Astrocyte of the cerebellum (primary cell): Measurements from ENCODE around the gene EFCAB9.
"Not testable (repeated sequence)": the region's sequence is repeated elsewhere in the genome, so short reads cannot be mapped to it uniquely, and the experiment has no call there.

Source experiments
- DNase-seq: peaks from one replicate; pipeline ENCODE4 v3.0.0-alpha.2; 2011; ENCODE audit warnings: low read depth
- H3K4me3 ChIP-seq: 2 replicates; pipeline ENCODE4 v1.5.1; 2011; ENCODE audit warnings: mild to moderate bottlenecking, low read depth, low read length, moderate library complexity
- CTCF ChIP-seq: IDR thresholded peaks from 2 replicates; pipeline ENCODE4 v1.5.1; 2012; ENCODE audit warnings: low read length, low read depth, moderate library complexity, mild to moderate bottlenecking; ENCODE audit errors: missing control alignments
- in situ Hi-C: cut with HindIII; loops from 2 replicates; pipeline ENCODE4 v1.10.0; 2017; ENCODE audit warnings: low sequenced_read_pairs

Gene EFCAB9

GRCh38 chr5:172189693-172190296, 4.2 kb upstream of the EFCAB9 start:
- in situ Hi-C loops = loop anchor here (5.0 kb wide), 1 partner anchor 77 kb away; no protein-coding TSS in a partner anchor
- H3K4me3 ChIP-seq = peak overlapping the region; percentile 94
- TF ChIP-seq CTCF = no peak
- no peak for DNase-seq

- H3K4me3 ChIP-seq = no peak overlapping the region
- no peak for DNase-seq
- in situ Hi-C loops = no loop called here
Observed at GRCh38 chr5:172194985-172195774, 1.2 kb downstream of the EFCAB9 start.

GRCh38 chr5:172197775-172198174, 3.8 kb downstream of the EFCAB9 start:
- DNase-seq, H3K4me3 ChIP-seq: not testable (repeated sequence)

More at GRCh38 chr5:172194985-172195774, 1.2 kb downstream of the EFCAB9 start:
- TF ChIP-seq CTCF = no peak

GRCh38 chr5:172199446-172199845, 5.5 kb downstream of the EFCAB9 start:
- in situ Hi-C loops = no loop called here
- no peak overlapping the region for H3K4me3 ChIP-seq
- TF ChIP-seq CTCF = no peak
- no peak for DNase-seq

More at GRCh38 chr5:172197775-172198174, 3.8 kb downstream of the EFCAB9 start:
- in situ Hi-C loops = not testable (repeated sequence)

GRCh38 chr5:172200476-172200875, 6.5 kb downstream of the EFCAB9 start:
- in situ Hi-C loops = no loop called here
- no peak overlapping the region for H3K4me3 ChIP-seq
- no peak for TF ChIP-seq CTCF
- no peak for DNase-seq

GRCh38 chr5:172205984-172206383, 12.0 kb downstream of the EFCAB9 start:
- in situ Hi-C loops, DNase-seq, H3K4me3 ChIP-seq: not testable (repeated sequence)

GRCh38 chr5:172207511-172207910, 13.5 kb downstream of the EFCAB9 start:
- in situ Hi-C loops = no loop called here
- no peak for TF ChIP-seq CTCF
- H3K4me3 ChIP-seq = no peak overlapping the region
- no peak for DNase-seq
